Lower leg skin (tissue), 3 donors: Measurements from ENCODE around the gene RAD51B.

Experiments used
- POLR2A ChIP-seq, 2 donors: fragments of 450-650 bp; IDR thresholded peaks; one replicate each; pipeline ENCODE4 v1.6.1; 2016 to 2017; ENCODE audit warnings: antibody characterized with exemption in 2 of 2, mild to moderate bottlenecking in 1 of 2, moderate library complexity in 1 of 2
- TF ChIP-seq, protein P1 (sequence below), 3 donors: fragments of 450-650 bp; IDR thresholded peaks; one replicate each; pipeline ENCODE4 v1.5.1; 2016; ENCODE audit warnings: antibody characterized with exemption in 3 of 3, mild to moderate bottlenecking in 3 of 3, moderate library complexity in 2 of 3

DNA sequence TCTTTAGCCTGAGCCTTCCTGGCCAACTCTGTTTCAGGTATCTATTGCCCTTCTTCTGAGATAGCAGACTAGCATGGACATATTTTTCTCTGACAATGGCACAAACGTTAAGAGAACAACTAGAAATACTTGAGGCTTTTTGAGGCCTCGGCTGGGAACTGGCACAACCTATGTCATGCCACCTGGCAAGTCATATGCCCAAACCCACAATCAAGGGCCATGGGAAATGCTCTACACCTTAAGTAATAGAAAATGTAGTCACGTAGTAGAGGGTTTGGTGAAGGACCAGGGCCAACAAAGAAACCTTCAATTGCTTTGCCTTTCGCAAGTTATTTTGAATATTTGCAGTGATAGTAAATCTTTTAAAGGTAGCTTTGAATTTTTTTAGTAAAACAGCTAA lies 647.8 kb downstream of the RAD51B start:
- TF ChIP-seq, protein P1, sequence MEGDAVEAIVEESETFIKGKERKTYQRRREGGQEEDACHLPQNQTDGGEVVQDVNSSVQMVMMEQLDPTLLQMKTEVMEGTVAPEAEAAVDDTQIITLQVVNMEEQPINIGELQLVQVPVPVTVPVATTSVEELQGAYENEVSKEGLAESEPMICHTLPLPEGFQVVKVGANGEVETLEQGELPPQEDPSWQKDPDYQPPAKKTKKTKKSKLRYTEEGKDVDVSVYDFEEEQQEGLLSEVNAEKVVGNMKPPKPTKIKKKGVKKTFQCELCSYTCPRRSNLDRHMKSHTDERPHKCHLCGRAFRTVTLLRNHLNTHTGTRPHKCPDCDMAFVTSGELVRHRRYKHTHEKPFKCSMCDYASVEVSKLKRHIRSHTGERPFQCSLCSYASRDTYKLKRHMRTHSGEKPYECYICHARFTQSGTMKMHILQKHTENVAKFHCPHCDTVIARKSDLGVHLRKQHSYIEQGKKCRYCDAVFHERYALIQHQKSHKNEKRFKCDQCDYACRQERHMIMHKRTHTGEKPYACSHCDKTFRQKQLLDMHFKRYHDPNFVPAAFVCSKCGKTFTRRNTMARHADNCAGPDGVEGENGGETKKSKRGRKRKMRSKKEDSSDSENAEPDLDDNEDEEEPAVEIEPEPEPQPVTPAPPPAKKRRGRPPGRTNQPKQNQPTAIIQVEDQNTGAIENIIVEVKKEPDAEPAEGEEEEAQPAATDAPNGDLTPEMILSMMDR (IDR thresholded peaks at IDR 0.05), result no peak
- no peak for TF ChIP-seq POLR2A (IDR thresholded peaks at IDR 0.05)
